HG03457 (cell line): Measurements from ENCODE around the gene LIMS3.
"Not testable (repeated sequence)": the region's sequence is repeated elsewhere in the genome, so short reads cannot be mapped to it uniquely, and the experiment has no call there.

Experiments used
- ATAC-seq: cut with Tn5 transposase; IDR thresholded peaks from one replicate; pipeline ENCODE4 v1.9.1; 2021; ENCODE audit warnings: moderate number of reproducible peaks; ENCODE audit not compliant: unreplicated experiment

The LIMS3 gene

DNA sequence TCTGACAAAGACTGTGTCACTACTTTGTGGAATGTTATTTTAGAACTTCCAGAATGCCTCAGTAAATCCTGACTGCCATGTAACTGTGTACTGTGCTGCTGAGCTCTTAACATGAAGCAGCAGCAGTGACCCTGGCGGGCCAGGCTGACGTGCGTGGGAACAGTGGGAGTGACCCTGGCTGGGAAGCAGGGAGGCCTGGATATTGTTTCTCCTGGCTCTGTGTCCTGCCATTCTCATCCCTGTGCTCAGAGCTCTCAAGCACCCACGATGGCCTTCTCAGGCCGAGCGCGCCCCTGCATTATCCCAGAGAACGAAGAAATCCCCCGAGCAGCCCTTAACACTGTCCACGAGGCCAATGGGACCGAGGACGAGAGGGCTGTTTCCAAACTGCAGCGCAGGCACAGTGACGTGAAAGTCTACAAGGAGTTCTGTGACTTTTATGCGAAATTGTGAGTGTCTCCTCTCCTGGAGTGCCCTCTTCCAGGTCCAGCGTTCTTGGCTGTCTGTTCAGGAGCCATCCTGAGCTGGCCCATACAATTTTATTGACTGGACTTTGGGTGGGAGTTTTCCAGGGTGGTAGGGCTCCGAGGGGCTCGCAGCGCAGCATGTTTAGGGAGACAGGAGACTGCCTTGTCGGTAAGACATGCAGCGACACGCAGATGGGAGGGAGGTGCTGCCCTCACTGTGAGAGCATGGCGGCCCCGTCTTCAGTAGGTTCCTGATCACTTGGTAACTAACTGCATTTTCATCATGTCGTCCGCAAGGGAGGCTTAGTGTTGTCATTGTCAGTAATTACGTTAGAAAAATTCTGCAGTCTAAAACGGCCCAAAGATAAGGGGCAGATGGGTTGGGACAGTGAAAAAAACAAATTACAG is at the start of gene LIMS3:
Gene LIMS3 (plus strand): TSS at position 227 of the 875 bp plus-strand sequence. CDS start 41 bp downstream, at position 268.
- not testable (repeated sequence) for ATAC-seq

DNA sequence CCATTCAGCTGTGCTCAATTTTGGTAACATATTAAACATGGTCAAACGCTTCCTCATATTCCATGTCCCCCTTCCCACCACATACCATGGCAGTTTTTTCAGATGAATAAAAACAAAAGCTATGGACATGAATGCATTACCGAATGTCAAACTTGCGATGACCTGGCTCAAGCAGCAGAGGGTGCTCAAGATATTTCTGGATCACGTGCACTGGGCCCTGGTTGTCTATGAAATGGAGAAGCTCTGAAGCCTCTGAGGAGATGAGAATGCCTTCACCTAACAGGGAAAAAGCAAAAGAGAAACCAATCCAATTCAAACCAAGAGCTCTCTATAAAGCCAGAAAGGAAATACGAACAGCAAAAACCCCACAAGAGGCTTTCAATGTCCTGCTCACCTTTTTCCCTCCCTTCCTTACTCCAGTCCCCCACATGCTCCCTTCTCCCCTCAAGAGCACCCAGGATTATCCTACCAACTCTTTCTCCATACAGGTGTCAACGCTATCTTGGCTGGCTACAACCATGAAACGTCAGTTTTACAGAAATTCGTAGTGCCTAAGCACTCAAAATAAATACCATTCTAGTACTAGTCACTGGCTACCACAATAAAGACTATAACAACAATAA is 27.2 kb upstream of the LIMS3 start:
- ATAC-seq, result not testable (repeated sequence)

- not testable (repeated sequence) for ATAC-seq
These were observed 21.9 kb upstream of the LIMS3 start for GRCh38 chr2:109876625-109877024.

- ATAC-seq, result not testable (repeated sequence)
These were observed 16.4 kb upstream of the LIMS3 start for GRCh38 chr2:109882112-109882511.

DNA sequence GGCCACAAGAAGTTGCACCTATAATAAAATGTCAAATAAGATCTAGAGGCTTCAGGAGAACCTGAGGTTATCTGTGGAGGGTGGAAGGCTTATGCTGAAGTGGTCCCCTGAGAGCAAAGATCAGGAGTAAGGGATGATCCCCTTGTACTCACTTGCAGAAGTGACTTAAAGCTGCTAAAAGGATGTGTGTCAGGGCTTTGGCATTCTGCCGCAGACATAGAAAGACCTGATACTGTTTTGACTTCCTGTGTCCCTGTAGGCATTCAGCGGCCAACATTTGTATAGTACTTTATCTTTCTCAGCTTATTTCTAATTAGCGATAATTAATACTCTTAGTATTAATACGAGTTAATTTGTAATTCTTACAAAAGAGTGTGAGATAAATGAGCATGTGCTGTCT is 10.1 kb upstream of the LIMS3 start:
- not testable (repeated sequence) for ATAC-seq

DNA sequence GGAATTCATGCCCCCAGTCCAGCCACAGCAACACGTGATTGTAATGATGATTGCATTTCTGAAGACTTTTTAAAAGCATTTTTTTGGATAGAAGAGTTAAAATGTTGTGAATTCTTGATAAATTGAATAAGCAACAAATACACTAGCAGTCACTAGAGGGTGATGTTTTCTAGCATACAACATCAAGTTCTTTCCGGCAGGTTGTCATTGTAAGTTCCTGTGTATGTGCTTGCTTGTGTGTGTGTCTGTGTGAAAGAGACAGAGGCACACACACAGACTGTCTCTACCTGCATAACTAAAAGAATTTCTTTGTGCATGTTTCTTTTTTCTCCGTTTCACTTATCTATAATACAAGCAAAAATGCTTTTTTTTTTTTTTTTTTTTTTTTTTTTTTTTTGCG is 8.6 kb upstream of the LIMS3 start:
- not testable (repeated sequence) for ATAC-seq

DNA sequence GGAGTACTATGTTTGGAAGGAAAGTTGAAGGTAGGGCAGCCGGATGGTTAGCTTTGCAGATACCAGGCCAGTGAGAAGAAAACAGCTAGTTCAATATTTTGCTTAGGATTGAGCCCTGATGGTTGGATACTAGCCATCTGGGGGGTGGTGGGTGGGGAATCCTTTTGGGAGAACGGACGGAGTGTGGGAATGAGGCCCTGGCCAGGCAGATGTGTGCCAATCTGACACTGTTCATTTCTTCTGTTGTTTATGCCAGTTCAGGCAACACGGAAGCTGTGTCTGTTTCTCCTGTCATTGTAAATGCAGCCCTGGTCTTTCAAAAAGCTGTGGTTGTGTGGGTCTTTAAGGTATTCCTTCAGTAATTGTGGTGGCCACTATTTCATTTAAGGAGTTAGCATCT is 7.5 kb upstream of the LIMS3 start:
- not testable (repeated sequence) for ATAC-seq

DNA sequence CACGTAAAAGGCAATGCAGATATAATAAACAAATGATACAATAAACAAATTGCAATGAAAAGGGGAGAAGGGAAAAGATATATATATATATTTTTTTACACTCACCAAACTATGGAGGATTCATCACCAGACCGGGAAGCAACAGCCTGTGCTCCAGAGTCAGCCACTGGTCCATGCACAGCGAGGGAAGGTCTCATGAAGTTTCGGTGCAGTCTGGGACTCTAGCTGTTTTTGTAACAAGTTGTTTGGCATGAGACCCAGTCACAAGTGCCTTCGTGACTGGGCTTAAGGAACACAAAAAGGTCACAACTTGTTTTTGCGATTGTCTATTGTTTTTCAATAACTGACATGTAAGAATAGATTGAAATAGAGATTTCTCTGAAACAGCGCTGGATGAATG is 4.8 kb upstream of the LIMS3 start:
- not testable (repeated sequence) for ATAC-seq

DNA sequence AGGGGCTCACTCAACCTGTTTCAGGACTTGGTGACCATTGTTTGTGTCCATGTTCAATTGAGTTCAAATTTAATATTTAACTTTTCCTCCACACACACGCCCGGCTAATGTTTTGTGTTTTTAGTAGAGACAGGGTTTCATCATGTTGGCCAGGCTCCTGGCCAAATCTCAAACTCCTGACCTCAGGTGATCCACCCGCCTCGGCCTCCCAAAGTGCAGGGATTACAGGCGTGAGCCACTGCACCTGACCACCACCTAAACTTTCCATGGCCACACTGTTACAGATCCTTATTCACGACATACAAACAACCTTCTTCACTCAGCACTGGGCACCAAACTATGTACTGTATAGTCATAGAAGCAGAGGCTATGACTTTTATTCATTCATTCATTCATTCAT is 4.3 kb upstream of the LIMS3 start:
- not testable (repeated sequence) for ATAC-seq

- not testable (repeated sequence) for ATAC-seq
These were observed 3.2 kb upstream of the LIMS3 start for GRCh38 chr2:109895090-109895869.

- peak; percentile 96 for ATAC-seq
These were observed 2.3 kb upstream of the LIMS3 start for GRCh38 chr2:109896212-109896611.

DNA sequence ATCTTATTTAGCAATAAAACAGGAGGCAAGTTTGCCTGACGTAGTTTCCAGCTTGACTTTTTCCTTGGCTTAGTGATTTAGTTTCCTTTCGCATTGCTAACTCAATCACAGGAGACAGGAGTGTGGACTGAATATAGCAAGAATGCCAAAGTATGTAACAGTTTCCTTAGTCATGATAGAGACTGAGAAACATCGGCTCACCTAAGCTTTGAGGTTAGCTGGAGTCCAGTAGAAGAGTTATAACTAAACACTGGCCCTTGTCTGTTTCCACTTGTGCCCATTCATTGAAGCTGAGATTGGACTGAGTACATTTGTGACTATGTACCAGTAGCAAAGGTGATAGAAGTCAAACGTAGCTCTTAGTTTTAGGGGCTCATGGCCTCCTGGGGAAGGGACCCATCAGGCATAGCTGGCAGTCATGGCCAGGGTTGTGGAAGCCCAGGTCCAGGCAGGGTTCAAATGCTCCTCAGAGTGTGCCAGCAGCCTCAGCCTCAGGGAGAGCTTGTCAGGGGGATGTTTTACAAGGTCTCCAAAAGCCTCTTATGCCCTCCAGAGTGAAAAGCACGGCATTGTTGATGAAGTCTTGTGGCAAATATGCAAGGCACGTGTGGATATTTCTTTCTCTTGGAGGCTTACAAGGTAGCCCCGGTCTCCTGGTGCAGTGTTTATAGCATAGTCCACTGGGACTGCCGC is 573 bp upstream of the LIMS3 start:
- ATAC-seq, result not testable (repeated sequence)

- ATAC-seq, result peak; percentile 60
These were observed 7.3 kb downstream of the LIMS3 start for GRCh38 chr2:109905796-109906195.

- ATAC-seq, result not testable (repeated sequence)
These were observed 10.1 kb downstream of the LIMS3 start for GRCh38 chr2:109908626-109909025.

DNA sequence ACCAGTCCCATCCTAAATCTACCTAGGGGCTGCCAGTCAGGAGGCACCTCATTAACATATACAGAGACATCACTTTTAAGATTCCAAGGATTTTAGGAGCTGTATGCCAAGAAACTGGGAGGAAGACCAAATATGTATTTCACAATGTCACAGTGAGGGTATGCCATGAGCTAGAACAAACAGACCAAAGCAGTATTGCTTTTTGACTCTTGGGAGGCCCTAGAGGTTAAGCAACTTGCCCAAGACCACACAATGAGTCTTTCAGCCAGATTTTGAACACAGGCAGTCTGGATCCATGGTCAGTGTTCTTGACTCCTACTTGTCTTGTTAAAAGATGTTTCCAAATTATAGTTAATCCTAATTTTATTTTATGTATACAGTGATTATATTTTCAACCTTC is 12.3 kb downstream of the LIMS3 start:
- not testable (repeated sequence) for ATAC-seq

DNA sequence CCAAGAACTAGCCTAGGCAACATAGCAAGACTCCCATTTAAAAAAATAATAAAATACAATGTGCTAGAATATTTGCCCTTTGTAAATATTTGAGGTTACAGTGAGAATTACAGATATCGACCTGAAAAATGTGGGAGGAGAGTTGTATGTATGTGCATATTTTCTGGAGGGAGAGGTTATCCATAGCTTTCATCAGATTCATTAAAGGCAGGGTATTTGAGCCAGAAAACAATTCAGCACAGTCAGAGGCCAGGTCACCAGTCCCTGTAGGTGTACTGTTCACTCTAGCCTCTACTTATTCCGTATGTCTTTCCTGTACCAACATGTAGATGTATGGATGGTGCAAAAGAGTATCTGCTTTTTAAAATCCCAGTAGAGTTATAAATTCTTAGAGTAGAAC is 15.4 kb downstream of the LIMS3 start:
- ATAC-seq, result not testable (repeated sequence)

DNA sequence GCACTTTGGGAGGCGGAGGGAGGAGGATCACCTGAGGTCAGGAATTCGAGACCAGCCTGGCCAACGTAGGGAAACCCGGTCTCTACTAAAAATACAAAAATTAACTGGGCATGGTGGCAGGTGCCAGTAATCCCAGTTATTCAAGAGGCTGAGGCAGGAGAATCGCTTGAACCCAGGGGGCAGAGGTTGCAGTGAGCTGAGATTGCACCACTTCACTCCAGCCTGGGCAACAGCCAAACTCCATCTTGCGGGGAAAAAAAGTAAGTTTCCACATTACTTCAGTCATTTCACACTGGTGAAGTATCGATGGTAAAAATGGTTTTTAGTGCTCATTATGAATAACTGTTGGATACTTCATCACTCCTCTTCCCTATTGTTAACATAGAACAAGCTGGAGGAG is 16.1 kb downstream of the LIMS3 start:
- ATAC-seq, result not testable (repeated sequence)

DNA sequence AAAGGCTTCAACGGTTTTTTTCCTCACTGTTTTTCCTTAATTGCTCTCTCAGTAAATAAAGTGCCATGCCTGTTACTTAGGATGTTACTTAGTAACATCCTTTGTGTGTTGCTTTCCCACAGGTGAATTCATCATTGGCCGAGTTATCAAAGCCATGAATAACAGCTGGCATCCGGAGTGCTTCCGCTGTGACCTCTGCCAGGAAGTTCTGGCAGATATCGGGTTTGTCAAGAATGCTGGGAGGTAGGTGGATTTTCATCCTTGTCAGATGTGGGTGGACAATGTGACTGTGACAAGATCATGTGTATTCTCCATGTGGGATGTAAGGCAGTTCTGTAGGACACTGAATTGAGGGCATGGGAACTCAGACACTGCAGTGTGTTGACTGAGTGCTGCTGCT is 17.3 kb downstream of the LIMS3 start:
- not testable (repeated sequence) for ATAC-seq

- not testable (repeated sequence) for ATAC-seq
These were observed 21.7 kb downstream of the LIMS3 start for GRCh38 chr2:109920162-109920561.

DNA sequence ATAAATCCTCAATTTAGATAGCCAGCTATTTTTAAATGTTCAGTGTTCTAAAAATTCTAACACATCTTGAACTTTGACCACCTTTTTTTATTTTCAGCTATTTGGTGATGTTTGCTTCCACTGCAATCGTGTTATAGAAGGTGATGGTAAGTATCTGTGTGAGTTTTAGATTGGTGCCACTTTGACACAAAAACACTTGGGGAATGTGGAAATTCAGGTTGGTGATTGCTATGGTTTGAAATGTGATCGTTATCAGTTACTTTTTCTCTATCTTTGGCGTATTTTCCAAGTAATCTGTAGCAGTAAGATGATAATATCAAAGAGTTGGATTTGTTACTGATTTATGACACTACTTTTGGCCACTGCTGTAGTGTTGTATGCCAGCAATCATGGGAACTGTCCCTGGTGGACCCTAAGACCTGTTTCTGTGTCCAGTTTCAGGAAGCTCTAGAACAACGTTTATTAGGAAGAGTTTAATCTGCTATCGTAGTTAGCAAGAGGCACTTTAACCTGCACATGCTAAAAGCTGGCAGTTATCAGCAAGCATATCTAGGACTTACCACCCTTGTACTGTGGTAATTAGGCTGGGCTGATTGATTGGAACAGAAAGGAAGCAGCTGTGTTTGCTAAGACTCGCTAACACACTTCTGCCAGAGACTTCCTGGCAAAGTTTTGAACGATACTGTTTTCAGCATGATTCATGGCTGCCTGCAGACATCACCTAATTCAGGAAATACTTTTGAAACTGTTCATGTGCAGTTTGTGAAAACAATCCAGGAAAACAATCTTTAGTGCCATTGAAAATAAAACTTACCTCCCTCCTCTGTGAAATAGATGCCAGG is 23.3 kb downstream of the LIMS3 start:
- ATAC-seq, result not testable (repeated sequence)
